Activated CD8-positive, alpha-beta memory T cell treated with anti-CD3 and anti-CD28 coated beads, Interleukin-2, amount 10 ng/mL, durations not matched to agents 7 days and 5 days (primary cell): ENCODE measurements around the gene NPY1R. TPM values are rescaled to one million over a fixed set of nuclear protein-coding genes. Genes with fewer than 3 reads are reported as not detected.

Experiments used
- ATAC-seq: fragments of 150-1000 bp; cut with Tn5 transposase; one replicate; pipeline ENCODE4 v1.10.0; 2021; ENCODE audit warnings: moderate library complexity
- CTCF ChIA-PET: fragments of 350-600 bp; sonication (Branson Sonifier 250); formaldehyde crosslinking; loops from one replicate; lab custom pipeline; 2021; ENCODE audit warnings: antibody characterized with exemption; lab: Charles Lee
- DNase-seq: peaks from one replicate; pipeline ENCODE4 v3.0.0-alpha.2; 2020
- H3K27ac Mint-ChIP-seq: one replicate; pipeline ENCODE4 v1.8.0; 2021; ENCODE audit warnings: mild to moderate bottlenecking, mixed read lengths
- H3K27me3 Mint-ChIP-seq: one replicate; pipeline ENCODE4 v1.8.0; 2021; ENCODE audit warnings: mixed read lengths
- H3K36me3 Mint-ChIP-seq: one replicate; pipeline ENCODE4 v1.8.0; 2021; ENCODE audit warnings: mild to moderate bottlenecking, mixed read lengths
- H3K4me1 Mint-ChIP-seq: one replicate; pipeline ENCODE4 v1.8.0; 2021; ENCODE audit warnings: mixed read lengths
- H3K4me3 Mint-ChIP-seq: one replicate; pipeline ENCODE4 v1.8.0; 2021; ENCODE audit warnings: mild to moderate bottlenecking, moderate library complexity, mixed read lengths
- H3K9me3 Mint-ChIP-seq: one replicate; pipeline ENCODE4 v1.8.0; 2022; ENCODE audit warnings: low read depth, mixed read lengths
- total RNA-seq, 2 experiments: library from RNA; stranded (reverse); gene quantifications; one replicate each; pipeline ENCODE4 v1.2.3, GENCODE V29; 2021

Gene NPY1R
- not detected for total RNA-seq

GRCh38 chr4:163332526-163333406 is at the start of gene NPY1R:
NPY1R (minus strand) TSS chr4:163332596; CDS start chr4:163326554, 6,042 bp downstream.
- Mint-ChIP-seq H3K4me3 (peak within 1 kb of the TSS; percentile 54), H3K27ac (peak within 1 kb of the TSS; percentile 31), H3K36me3 (no peaks in the 10 kb centered on the region), H3K9me3 (no peaks in the 10 kb centered on the region), H3K27me3 (peaks cover 51% of the 10 kb centered on the region), H3K4me1 (peaks cover 14% of the 10 kb centered on the region)
- peak; percentile 47 for DNase-seq
- CTCF ChIA-PET = interaction anchor here (0.6 to 1.8 kb wide), 5 partner anchors 8 to 223 kb away, joined by 3 to 6 read pairs (median 4); no protein-coding TSS in a partner anchor
- peak; percentile 64 for ATAC-seq

- no peaks in the 10 kb centered on the region for H3K4me1 Mint-ChIP-seq
- CTCF ChIA-PET = no interaction called here
- H3K4me3 Mint-ChIP-seq = no peak overlapping the region
- H3K27ac Mint-ChIP-seq = no peak overlapping the region
- no peaks in the 10 kb centered on the region for H3K36me3 Mint-ChIP-seq
- H3K27me3 Mint-ChIP-seq = no peaks in the 10 kb centered on the region
- ATAC-seq = no peak
- no peak for DNase-seq
- no peaks in the 10 kb centered on the region for H3K9me3 Mint-ChIP-seq
These were observed 48.3 kb upstream of the NPY1R start for GRCh38 chr4:163380703-163381102.

DNA sequence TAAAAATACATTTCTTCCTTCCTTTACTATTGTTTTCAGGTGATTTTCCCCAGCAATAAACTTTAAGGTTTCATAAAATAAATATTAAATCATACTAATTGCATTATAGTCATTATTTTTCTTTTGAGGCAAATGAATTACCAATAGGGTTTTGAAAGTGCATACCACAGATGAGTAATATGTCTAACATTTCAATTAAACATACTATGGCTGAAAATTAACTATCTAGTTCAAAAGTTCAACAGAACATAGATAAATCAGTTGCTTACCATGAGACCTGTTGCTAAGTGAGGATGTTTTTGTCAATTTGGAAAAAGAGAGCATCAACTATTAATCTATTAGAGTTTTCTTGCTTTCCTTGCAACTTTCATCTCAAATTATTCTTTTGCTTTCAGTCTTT is 46.3 kb upstream of the NPY1R start:
- ATAC-seq (no peak), DNase-seq (no peak)
- no peaks in the 10 kb centered on the region for H3K4me1 Mint-ChIP-seq
- H3K27ac Mint-ChIP-seq = no peak overlapping the region
- no peak overlapping the region for H3K4me3 Mint-ChIP-seq
- H3K36me3 Mint-ChIP-seq = no peaks in the 10 kb centered on the region
- CTCF ChIA-PET = no interaction called here
- no peaks in the 10 kb centered on the region for H3K9me3 Mint-ChIP-seq
- no peaks in the 10 kb centered on the region for H3K27me3 Mint-ChIP-seq

GRCh38 chr4:163372029-163372428 is 39.6 kb upstream of the NPY1R start:
- H3K4me1 Mint-ChIP-seq = no peaks in the 10 kb centered on the region
- no peak overlapping the region for H3K27ac Mint-ChIP-seq
- ATAC-seq = no peak
- no peaks in the 10 kb centered on the region for H3K27me3 Mint-ChIP-seq
- H3K36me3 Mint-ChIP-seq = no peaks in the 10 kb centered on the region
- no peak overlapping the region for H3K4me3 Mint-ChIP-seq
- DNase-seq = no peak
- H3K9me3 Mint-ChIP-seq = no peaks in the 10 kb centered on the region
- CTCF ChIA-PET = no interaction called here

- H3K27ac Mint-ChIP-seq = no peak overlapping the region
- DNase-seq = no peak
- H3K9me3 Mint-ChIP-seq = no peaks in the 10 kb centered on the region
- no peaks in the 10 kb centered on the region for H3K27me3 Mint-ChIP-seq
- H3K4me1 Mint-ChIP-seq = no peaks in the 10 kb centered on the region
- no peak for ATAC-seq
- CTCF ChIA-PET = no interaction called here
- H3K36me3 Mint-ChIP-seq = no peaks in the 10 kb centered on the region
- H3K4me3 Mint-ChIP-seq = no peak overlapping the region
These were observed 35.3 kb upstream of the NPY1R start for GRCh38 chr4:163367651-163368050.

DNA sequence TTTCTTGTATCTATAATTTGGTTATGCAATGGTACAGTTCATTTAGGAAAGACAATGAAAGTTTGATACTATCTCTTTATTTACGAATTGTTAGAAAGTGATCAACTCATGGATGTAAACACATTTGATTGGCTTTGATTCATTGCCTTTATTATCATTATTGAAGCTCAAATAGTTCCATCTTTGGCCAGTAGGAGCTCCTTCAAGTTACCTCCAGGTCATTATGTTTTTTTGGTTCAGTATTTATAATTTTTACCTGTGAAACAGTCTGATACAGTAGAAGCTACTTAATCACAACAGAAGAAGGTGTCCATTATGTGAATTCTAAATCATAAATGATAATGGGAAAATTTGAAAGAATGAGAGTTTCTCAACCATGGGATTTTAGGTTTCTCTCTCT is 23.7 kb upstream of the NPY1R start:
- Mint-ChIP-seq H3K27ac (no peak overlapping the region), H3K4me3 (no peak overlapping the region), H3K9me3 (no peaks in the 10 kb centered on the region), H3K27me3 (no peaks in the 10 kb centered on the region), H3K4me1 (no peaks in the 10 kb centered on the region), H3K36me3 (no peaks in the 10 kb centered on the region)
- ATAC-seq (no peak), DNase-seq (no peak)
- CTCF ChIA-PET = no interaction called here

GRCh38 chr4:163353054-163353453 is 20.7 kb upstream of the NPY1R start:
- H3K27me3 Mint-ChIP-seq = no peaks in the 10 kb centered on the region
- no peaks in the 10 kb centered on the region for H3K36me3 Mint-ChIP-seq
- no peak overlapping the region for H3K27ac Mint-ChIP-seq
- no peaks in the 10 kb centered on the region for H3K9me3 Mint-ChIP-seq
- H3K4me3 Mint-ChIP-seq = no peak overlapping the region
- DNase-seq (no peak), ATAC-seq (no peak)
- CTCF ChIA-PET = no interaction called here
- H3K4me1 Mint-ChIP-seq = no peaks in the 10 kb centered on the region

GRCh38 chr4:163350672-163351071 is 18.3 kb upstream of the NPY1R start:
- Mint-ChIP-seq H3K36me3 (no peaks in the 10 kb centered on the region), H3K4me1 (no peaks in the 10 kb centered on the region), H3K27ac (no peak overlapping the region), H3K27me3 (peaks cover 9% of the 10 kb centered on the region), H3K4me3 (no peak overlapping the region), H3K9me3 (no peaks in the 10 kb centered on the region)
- CTCF ChIA-PET = no interaction called here
- no peak for DNase-seq
- no peak for ATAC-seq

DNA sequence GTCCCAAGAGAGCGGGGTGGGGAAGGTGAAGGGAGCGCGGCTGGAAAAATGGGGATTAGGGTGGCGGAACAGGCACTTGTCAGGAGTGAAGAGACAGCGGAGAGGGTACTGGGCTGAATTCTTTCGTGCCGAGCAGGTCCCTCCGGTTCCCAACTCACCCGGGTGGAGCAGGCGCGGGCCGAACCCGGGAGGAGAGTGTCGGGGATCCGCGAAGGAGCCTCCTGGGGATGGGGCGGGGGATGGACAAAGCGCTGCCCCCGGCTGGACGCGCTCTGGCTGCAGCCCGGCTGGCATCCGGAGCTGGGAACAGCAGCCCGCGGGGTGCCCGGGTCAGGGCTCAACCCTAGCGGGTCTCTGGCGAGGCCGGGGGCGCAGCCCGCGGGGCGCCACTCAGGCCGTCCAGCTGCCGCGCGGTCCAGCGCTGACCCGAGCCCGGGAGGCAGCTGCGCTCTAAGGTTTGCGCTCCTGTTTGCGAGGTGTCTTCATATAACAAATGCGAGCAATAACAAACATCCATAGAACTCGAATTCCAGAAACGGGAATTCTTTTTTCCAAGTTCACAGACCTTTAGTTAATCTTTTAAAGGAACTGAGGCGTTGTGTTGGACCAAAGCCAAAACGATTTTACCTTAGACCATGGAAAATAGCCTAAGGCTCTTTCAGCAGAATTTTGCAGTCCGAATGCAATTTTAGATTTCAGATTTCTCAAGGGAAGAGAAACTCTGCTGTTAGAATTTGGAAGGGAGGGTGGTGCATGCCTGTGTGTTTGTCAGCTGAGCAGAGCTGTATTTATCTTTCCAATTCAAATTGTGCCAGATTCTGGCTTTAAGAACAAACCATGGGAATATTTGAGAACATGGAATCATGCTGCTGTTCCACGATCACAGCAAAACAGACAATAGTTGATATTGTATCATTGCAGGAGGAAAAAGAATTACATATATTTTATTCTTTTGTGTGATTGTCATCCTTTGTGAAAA is 12.0 kb upstream of the NPY1R start:
- Mint-ChIP-seq H3K9me3 (no peaks in the 10 kb centered on the region), H3K4me3 (no peak overlapping the region), H3K4me1 (no peaks in the 10 kb centered on the region), H3K36me3 (no peaks in the 10 kb centered on the region), H3K27ac (no peak overlapping the region), H3K27me3 (peaks cover 41% of the 10 kb centered on the region)
- DNase-seq = no peak
- no peak for ATAC-seq
- CTCF ChIA-PET = no interaction called here

GRCh38 chr4:163343604-163344146 is 11.3 kb upstream of the NPY1R start, which contains the start of gene NPY5R:
NPY5R (plus strand) TSS chr4:163343892; CDS start chr4:163350274, 6,382 bp downstream.
- Mint-ChIP-seq H3K4me3 (no peak within 1 kb of the TSS), H3K9me3 (no peaks in the 10 kb centered on the region), H3K27ac (no peak within 1 kb of the TSS), H3K4me1 (no peaks in the 10 kb centered on the region), H3K27me3 (peaks cover 41% of the 10 kb centered on the region), H3K36me3 (no peaks in the 10 kb centered on the region)
- ATAC-seq = no peak
- CTCF ChIA-PET = no interaction called here
- no peak for DNase-seq

GRCh38 chr4:163335384-163335783 is 3.0 kb upstream of the NPY1R start:
- Mint-ChIP-seq H3K27ac (no peak overlapping the region), H3K4me1 (peaks cover 14% of the 10 kb centered on the region), H3K36me3 (no peaks in the 10 kb centered on the region), H3K27me3 (peaks cover 44% of the 10 kb centered on the region), H3K4me3 (no peak overlapping the region), H3K9me3 (no peaks in the 10 kb centered on the region)
- no peak for ATAC-seq
- CTCF ChIA-PET = no interaction called here
- no peak for DNase-seq

GRCh38 chr4:163331629-163332376 is 593 bp downstream of the NPY1R start:
- Mint-ChIP-seq H3K4me1 (peaks cover 14% of the 10 kb centered on the region), H3K27me3 (peaks cover 51% of the 10 kb centered on the region), H3K4me3 (no peak overlapping the region), H3K36me3 (no peaks in the 10 kb centered on the region), H3K9me3 (no peaks in the 10 kb centered on the region), H3K27ac (no peak overlapping the region)
- CTCF ChIA-PET = interaction anchor here (0.6 to 1.8 kb wide), 4 partner anchors 8 to 222 kb away, joined by 3 to 6 read pairs (median 4); no protein-coding TSS in a partner anchor
- DNase-seq (no peak), ATAC-seq (no peak)
